NCI-H2081 treated with DMSO at 0.1 percent for 48 hours (cell line): ENCODE data around the gene SYT9.

Experiments used
- DNase-seq: peaks from one replicate; lab custom pipeline; 2025; lab: John Stamatoyannopoulos, UW

Gene SYT9

GRCh38 chr11:7347611-7348431 lies 96.1 kb downstream of the SYT9 start:
- DNase-seq = no peak

GRCh38 chr11:7348432-7349304 lies 97.0 kb downstream of the SYT9 start:
- no peak for DNase-seq

- DNase-seq = no peak
Measured at GRCh38 chr11:7351228-7351627, 99.5 kb downstream of the SYT9 start.

GRCh38 chr11:7353100-7353499 lies 101.4 kb downstream of the SYT9 start:
- DNase-seq = no peak

GRCh38 chr11:7364660-7365059 lies 113.0 kb downstream of the SYT9 start:
- no peak for DNase-seq

- no peak for DNase-seq
Measured at GRCh38 chr11:7367803-7368202, 116.1 kb downstream of the SYT9 start.

- no peak for DNase-seq
Measured at GRCh38 chr11:7376386-7376785, 124.7 kb downstream of the SYT9 start.

- no peak for DNase-seq
Measured at GRCh38 chr11:7381937-7382336, 130.2 kb downstream of the SYT9 start.

- no peak for DNase-seq
Measured at GRCh38 chr11:7383406-7383805, 131.7 kb downstream of the SYT9 start.

- no peak for DNase-seq
Measured at GRCh38 chr11:7384691-7385090, 133.0 kb downstream of the SYT9 start.

- DNase-seq = no peak
Measured at GRCh38 chr11:7385532-7385931, 133.8 kb downstream of the SYT9 start.

GRCh38 chr11:7413961-7414915 lies 162.5 kb downstream of the SYT9 start:
- DNase-seq = no peak

GRCh38 chr11:7414973-7415817 lies 163.5 kb downstream of the SYT9 start:
- no peak for DNase-seq

- no peak for DNase-seq
Measured at GRCh38 chr11:7416080-7416479, 164.4 kb downstream of the SYT9 start.

- DNase-seq = no peak
Measured at GRCh38 chr11:7417328-7417727, 165.6 kb downstream of the SYT9 start.

GRCh38 chr11:7418061-7418460 lies 166.4 kb downstream of the SYT9 start:
- no peak for DNase-seq

GRCh38 chr11:7418906-7419305 lies 167.2 kb downstream of the SYT9 start:
- DNase-seq = no peak

- no peak for DNase-seq
Measured at GRCh38 chr11:7421136-7421535, 169.4 kb downstream of the SYT9 start.

- DNase-seq = no peak
Measured at GRCh38 chr11:7422544-7423331, 171.0 kb downstream of the SYT9 start.

- DNase-seq = no peak
Measured at GRCh38 chr11:7423946-7424345, 172.2 kb downstream of the SYT9 start.
